NCI-H2196 (cell line): ENCODE results near the gene UBALD1.

Experiments used
- DNase-seq: peaks from one replicate; lab custom pipeline; 2025; ENCODE audit not compliant: unreplicated experiment; lab: John Stamatoyannopoulos, UW

Gene UBALD1

DNA sequence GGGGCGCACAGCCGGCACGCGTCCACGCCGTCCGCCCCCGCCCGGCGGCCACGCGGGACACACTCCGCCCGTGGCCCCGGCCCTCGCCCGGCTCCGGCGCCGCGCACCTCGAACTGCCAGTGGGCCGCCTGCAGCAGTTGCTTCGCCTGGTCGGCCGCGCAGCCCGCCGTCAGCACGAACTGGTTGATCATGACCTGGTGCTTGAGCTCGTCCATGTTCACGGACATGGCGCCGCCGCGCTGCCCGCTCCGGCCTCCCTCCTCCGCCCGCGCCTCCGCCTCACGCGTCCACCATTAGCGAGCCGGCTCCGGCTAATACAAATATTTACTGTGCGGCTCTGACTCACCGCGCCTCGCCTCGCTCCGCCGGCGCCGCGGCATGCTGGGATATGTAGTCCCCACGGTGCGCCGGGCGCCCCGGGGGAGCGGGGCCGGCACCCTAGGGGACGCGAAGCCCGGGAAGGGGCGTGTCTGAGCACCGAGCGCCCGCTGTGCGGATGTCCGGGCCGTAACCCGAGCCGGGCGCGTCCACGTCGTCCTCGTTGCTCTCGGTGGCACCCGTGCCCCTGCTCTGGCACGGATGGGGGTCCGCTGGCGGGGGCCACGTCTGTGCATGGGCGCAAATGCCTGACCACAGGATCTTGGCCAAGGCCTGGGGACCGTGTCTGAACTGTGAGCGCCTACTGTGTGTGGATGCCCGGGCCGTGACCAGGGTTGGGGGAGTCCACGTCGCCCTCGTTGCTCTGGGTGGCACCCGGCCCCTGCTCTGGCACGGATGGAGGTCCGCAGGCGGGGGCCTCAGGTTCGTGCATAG is at the start of gene UBALD1:
Gene UBALD1, minus strand, starts transcription at position 318 of the 813 bp plus-strand sequence. Its CDS starts 91 bp downstream, at position 227.
- peak; percentile 96 for DNase-seq

GRCh38 chr16:4663777-4664465 is 49.2 kb upstream of the UBALD1 start:
- DNase-seq, result no peak

- DNase-seq, result no peak
Measured at GRCh38 chr16:4663465-4663776, 48.7 kb upstream of the UBALD1 start.

DNA sequence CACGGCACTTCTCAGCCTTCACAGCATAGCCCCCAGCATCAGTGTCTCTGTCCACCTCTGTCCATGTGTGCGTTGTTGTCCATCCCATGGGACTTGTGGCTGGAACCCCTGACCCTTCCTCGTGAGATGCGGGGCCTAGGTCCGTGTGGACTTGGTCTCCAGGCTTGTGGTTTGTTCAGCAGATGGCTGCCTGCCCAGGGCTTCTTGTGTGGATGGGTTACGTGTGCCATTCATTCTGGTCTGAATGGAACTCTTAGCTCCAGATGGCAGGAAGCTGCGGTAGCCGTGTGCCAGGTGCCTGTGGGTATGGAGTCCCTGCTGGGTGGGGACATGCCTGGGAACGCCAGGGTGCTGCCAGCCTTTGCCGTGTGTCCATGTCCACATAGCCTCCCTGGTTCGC is 47.0 kb upstream of the UBALD1 start:
- DNase-seq, result peak; percentile 90

- peak; percentile 63 for DNase-seq
Measured at GRCh38 chr16:4660454-4661007, 45.8 kb upstream of the UBALD1 start.

GRCh38 chr16:4659363-4660353 is 45.0 kb upstream of the UBALD1 start:
- no peak for DNase-seq

DNA sequence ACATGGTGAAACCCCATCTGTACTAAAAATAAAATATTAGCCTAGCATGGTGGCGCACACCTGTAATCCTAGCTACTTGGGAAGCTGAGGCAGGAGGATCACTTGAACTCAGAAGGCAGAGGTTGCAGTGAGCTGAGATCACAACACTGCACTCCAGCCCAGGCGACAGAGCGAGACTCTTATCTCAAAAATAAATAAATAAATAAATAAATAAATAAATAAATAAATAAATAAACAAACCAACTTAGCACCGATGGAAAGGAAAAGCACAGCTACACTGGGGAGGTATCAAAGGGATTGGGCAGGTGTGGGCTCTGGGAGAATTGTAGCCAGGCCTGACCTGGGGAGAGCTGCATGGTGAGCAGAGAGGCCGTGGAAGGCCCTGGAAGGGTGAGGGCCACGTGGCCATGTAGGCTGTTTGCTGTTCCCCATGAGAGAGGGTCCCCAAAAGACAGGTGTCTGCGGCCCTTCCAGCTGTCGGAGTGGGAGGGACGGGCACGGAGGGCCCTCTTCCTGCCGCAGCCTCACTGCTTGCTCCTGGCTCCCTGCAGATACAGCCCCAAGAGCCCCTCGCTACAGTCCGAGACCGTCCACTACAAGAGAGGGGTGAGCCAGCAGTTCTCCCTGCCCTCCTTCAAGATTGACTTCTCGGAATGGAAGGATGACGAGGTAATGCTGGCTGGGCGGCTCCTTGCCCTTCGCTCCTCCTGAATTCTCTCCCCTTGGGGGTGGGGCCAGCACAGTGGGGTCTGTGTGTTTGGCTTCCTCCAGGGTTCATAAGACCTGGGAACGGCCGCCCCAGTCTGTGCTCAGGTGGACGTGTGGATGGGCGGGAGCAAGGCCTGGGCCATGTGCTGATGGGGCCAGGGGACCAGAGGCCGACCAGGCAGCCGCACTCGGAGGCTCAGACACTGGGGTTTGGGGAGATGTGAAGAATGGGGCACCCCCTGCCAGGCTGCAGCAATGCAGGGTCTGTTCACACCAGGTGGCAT is 42.3 kb upstream of the UBALD1 start:
- no peak for DNase-seq

DNA sequence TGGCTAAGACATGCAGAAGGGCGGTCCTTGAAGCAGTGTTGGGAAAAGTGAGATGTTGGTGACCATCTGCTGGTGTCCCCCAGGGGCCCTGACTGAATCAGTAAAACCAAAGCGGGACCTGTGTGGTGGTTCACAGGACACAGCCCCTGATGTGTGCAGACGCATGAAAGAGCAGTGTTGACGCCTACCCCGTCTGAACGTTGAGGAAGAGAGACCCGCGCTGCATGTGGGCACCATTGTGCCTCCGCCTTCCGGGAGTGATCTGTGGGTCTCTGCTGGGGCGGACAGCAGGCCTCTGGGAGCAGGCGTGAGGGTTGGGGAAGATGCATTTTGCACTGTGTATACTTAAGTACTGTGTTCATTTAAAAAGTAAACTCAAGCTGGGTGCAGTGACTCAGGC is 41.5 kb upstream of the UBALD1 start:
- DNase-seq, result no peak

DNA sequence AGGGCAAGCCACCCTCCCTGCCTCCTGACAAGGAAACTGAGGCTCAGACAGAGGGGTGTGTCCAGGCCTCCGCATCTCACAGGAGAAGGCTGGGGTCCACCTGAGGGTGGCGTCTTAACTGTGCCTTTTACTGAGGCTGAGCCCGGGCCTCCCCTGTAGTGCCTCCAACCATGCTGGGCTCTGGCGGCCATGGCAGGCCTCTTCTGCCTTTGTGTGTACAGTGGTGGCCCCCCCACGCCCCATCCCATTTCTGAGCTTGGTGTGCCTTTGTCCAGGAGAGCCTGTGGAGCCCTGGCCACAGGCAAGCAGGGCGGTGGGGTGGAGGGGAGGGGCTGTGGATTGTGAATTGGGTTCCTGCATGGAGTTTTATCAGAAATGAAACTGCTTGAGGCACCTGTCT is 41.1 kb upstream of the UBALD1 start:
- no peak for DNase-seq

DNA sequence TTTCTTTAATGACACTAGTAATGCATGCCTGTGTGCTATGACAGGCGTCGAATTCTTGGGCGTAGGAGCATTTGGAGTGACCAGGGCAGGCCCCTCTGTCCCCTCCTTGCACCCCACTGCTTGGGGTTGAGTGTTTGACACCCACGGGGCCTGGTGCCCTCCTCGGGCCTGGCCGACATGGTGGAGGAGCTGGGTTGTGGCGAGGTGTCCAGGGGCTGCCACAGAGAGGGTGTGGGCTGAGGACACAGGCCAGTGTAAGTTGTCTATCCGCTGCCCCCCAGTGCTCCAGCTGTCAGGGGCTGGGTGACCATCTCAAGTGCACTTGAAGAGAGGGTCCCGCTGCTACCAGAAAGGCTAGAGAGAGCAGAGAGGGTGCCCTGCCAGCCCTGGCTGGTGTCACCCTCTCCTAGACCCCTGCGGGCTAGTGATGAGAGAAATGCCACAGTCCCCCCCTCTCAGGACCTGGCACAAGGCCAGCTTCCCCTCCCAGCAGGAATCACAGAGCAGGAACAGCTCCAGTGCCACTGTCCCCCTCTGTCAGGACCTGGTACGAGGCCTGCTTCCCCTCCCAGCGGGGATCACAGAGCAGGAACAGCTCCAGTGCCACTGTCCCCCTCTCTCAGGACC is 40.4 kb upstream of the UBALD1 start:
- no peak for DNase-seq

- DNase-seq, result no peak
Measured at GRCh38 chr16:4654011-4654963, 39.6 kb upstream of the UBALD1 start.

GRCh38 chr16:4652561-4652960 is 37.9 kb upstream of the UBALD1 start:
- DNase-seq, result no peak

GRCh38 chr16:4651827-4652226 is 37.1 kb upstream of the UBALD1 start:
- DNase-seq, result no peak

- DNase-seq, result peak; percentile 72
Measured at GRCh38 chr16:4650443-4651074, 35.9 kb upstream of the UBALD1 start.

DNA sequence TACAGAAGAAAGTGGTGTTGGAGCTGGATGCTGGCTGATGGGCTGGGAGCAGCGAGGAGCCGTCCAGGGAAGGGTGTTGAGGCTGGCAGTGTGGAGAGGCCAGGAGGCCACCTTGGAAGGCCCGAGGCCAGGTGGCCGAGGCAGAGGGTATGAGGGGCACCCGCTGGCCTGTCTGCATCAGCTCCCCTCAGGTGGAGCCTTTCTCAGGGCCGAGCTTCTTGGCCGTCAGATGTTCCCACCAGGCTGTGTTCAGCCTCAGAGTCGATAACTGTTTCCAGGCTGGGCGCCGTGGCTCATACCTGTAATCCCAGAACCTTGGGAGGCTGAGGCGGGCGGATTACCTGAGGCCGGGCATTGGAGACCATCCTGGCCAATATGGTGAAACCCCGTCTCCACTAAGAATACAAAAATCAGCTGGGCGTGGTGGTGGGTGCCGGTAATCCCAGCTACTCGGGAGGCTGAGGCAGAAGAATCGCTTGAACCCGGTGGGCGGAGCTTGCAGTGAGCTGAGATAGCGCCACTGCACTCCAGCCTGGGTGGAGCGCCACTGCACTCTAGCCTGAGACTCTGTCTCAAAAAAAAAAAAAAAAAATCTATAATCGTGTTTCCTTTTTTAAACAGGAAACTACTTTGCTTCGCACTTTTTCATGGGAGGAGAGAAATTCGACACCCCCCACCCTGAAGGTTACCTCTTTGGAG is 35.2 kb upstream of the UBALD1 start:
- no peak for DNase-seq

GRCh38 chr16:4648917-4649316 is 34.2 kb upstream of the UBALD1 start:
- no peak for DNase-seq

- no peak for DNase-seq
Measured at GRCh38 chr16:4647644-4647980, 32.9 kb upstream of the UBALD1 start.
